Dendritic cell treated with granulocyte-macrophage colony-stimulating factor and Interleukin-4, amounts not matched to agents 40 ng/mL and 50 ng/mL, for 4 days (primary cell): ENCODE measurements around the gene SUGCT.
"Not testable (repeated sequence)": the region's sequence is repeated elsewhere in the genome, so short reads cannot be mapped to it uniquely, and the experiment has no call there.

Experiments
- H3K27ac Mint-ChIP-seq: one replicate; pipeline ENCODE4 v1.8.0; 2022; ENCODE audit warnings: mild to moderate bottlenecking, mixed read lengths
- H3K27me3 Mint-ChIP-seq: one replicate; pipeline ENCODE4 v1.8.0; 2022; ENCODE audit warnings: mild to moderate bottlenecking, mixed read lengths
- H3K36me3 Mint-ChIP-seq: one replicate; pipeline ENCODE4 v1.8.0; 2022; ENCODE audit warnings: low read depth, mixed read lengths
- H3K4me1 Mint-ChIP-seq: one replicate; pipeline ENCODE4 v1.8.0; 2022; ENCODE audit warnings: low read depth, mixed read lengths
- H3K4me3 Mint-ChIP-seq: one replicate; pipeline ENCODE4 v1.8.0; 2022; ENCODE audit warnings: mild to moderate bottlenecking, moderate library complexity, mixed read lengths
- H3K9me3 Mint-ChIP-seq: one replicate; pipeline ENCODE4 v1.8.0; 2022; ENCODE audit warnings: mixed read lengths
- intact Hi-C: fragments of 100-400 bp; cut with micrococcal nuclease; formaldehyde crosslinking; loops from one replicate; pipeline ENCODE4 v1.15.0; 2022

SUGCT gene

DNA sequence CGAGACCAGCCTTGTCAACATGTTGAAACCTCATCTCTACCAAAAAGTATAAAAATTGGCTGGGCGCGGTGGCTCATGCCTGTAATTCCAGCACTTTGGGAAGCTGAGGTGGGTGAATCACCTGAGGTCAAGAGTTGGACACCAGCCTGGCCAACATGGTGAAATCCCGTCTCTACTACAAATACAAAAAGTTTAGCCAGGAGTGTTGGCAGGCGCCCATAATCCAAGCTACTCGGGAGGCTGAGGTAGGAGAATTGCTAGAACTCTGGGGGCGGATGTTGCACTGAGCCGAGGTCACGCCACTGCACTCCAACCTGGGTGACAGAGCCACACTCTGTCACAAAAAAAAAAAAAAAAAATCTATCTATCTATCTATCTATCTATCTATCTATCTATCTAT is 279.9 kb downstream of the SUGCT start:
- H3K4me3 Mint-ChIP-seq, H3K27ac Mint-ChIP-seq, intact Hi-C loops, H3K27me3 Mint-ChIP-seq, H3K9me3 Mint-ChIP-seq, H3K36me3 Mint-ChIP-seq, H3K4me1 Mint-ChIP-seq: not testable (repeated sequence)

DNA sequence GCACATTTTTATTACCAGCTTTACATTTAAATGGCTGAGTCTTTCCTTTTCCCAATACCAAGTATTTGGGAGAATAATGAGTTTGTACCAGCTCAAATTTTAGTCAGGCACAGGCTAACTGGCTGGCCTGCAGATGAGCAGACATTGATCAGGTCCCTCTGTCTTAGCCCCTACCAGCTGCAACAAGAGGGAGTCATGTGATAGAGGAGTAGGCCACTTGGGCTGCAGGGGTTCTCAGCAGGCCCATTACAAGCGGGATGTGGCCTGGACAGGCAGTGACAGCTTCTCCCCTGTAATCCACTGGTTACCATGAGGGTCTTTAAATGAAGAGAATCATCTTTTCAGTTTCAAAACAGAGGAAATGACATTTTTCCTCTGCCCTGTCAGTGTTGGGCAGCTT is 283.6 kb downstream of the SUGCT start:
- Mint-ChIP-seq H3K36me3 (no peaks in the 10 kb centered on the region), H3K4me1 (peaks cover 13% of the 10 kb centered on the region), H3K27ac (no peak overlapping the region), H3K4me3 (no peak overlapping the region), H3K9me3 (no peaks in the 10 kb centered on the region), H3K27me3 (no peaks in the 10 kb centered on the region)
- intact Hi-C loops: no loop called here

DNA sequence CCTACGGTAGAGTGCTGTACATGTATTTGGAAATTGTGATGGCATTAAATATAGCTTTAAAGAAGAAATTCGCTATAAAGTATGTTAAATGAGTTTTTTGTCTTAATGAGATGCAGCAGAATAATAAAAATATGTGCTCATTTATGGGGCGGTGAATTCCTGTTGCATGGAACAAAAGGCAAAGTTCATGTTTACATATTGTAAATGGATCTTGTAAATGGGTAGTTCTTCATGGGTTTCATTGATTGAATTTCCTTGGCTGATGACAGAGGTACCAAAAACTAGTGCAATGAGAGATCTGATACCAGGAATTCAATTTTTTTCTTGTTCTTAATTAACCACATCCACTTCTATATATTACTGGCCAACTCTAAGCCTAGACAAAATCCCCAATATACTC is 284.2 kb downstream of the SUGCT start:
- H3K27ac Mint-ChIP-seq: no peak overlapping the region
- H3K9me3 Mint-ChIP-seq: no peaks in the 10 kb centered on the region
- H3K36me3 Mint-ChIP-seq: no peaks in the 10 kb centered on the region
- H3K4me3 Mint-ChIP-seq: no peak overlapping the region
- H3K27me3 Mint-ChIP-seq: no peaks in the 10 kb centered on the region
- peaks cover 13% of the 10 kb centered on the region for H3K4me1 Mint-ChIP-seq
- intact Hi-C loops: no loop called here

DNA sequence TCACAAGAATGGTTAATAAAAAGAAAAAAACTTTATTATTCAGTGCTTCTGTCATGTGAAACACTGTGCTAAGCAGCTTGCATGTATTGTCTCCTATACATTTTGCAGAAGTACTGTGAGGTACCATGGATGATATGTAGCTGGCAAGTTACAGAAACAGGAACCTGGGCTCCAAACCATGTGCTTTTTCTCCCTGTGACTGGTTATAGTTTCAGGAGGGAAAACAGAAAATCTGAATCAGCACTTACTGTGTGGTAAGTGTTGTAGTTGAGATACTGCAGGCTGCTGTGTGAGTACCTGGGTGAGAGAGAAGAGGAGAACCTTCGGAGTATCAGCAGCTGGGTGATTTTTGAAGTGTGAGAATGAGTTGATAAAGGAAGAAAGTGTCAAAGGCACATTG is 285.0 kb downstream of the SUGCT start:
- no peaks in the 10 kb centered on the region for H3K9me3 Mint-ChIP-seq
- intact Hi-C loops: no loop called here
- no peaks in the 10 kb centered on the region for H3K27me3 Mint-ChIP-seq
- peaks cover 13% of the 10 kb centered on the region for H3K4me1 Mint-ChIP-seq
- no peaks in the 10 kb centered on the region for H3K36me3 Mint-ChIP-seq
- H3K27ac Mint-ChIP-seq: no peak overlapping the region
- H3K4me3 Mint-ChIP-seq: no peak overlapping the region

DNA sequence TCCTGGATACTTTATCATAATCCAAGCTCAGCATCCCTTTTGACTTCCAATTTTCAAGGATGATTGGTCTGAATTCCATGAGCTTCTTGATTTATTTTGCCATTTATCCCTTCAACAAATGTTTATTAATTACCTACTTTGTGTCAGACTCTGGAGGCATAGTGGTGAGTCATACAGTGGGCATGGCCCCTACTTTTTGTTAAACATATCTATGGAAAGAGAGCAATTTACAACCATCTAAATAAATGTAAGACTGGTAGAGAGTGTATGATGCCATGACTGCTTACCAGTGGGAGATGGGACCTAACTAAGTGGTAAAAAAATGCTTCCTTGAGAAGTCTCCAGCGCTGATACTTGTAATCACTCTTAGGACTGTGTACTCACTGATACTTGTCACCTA is 286.6 kb downstream of the SUGCT start:
- H3K9me3 Mint-ChIP-seq: no peaks in the 10 kb centered on the region
- peaks cover 13% of the 10 kb centered on the region for H3K4me1 Mint-ChIP-seq
- H3K27ac Mint-ChIP-seq: no peak overlapping the region
- intact Hi-C loops: no loop called here
- no peaks in the 10 kb centered on the region for H3K36me3 Mint-ChIP-seq
- H3K27me3 Mint-ChIP-seq: no peaks in the 10 kb centered on the region
- H3K4me3 Mint-ChIP-seq: no peak overlapping the region

DNA sequence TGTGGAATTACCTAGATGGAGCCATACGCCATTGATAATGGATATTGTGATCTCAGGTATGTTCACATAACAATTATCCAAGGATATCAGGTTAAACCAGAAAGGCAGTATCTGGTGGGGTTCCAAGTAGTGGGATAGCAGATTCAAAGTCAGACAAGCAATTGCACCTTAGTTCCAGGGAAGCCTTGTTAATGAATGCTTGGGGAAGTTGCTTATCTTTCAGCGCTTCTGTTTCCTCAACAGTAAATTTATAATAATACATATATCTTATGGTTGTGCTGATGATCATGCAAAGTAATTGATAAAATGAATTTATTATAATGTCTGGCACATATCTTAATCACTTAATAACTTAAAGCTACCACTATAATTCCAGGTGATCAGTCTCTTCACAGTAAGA is 290.9 kb downstream of the SUGCT start:
- Mint-ChIP-seq H3K27me3 (no peaks in the 10 kb centered on the region), H3K27ac (no peak overlapping the region), H3K4me3 (no peak overlapping the region), H3K9me3 (no peaks in the 10 kb centered on the region), H3K4me1 (peaks cover 2% of the 10 kb centered on the region), H3K36me3 (no peaks in the 10 kb centered on the region)
- intact Hi-C loops: no loop called here

DNA sequence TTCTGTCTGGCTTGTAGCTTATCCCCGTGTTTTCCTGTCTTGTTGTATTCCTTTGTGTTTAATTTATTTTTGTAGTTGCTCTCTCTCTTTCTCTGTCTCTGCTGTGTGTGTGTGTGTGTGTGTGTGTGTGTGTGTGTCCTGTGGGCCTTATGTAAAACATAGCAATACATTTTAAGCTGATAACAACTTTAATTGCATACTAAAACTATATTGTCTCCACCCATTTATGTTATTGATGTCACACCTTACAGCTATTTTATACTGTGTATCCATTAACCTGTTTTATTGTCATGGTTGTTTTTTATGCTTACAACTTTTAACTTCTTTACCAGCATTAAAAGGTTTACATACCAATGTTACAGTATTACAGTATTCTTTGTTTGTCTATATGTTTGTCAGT is 293.6 kb downstream of the SUGCT start:
- Mint-ChIP-seq H3K36me3 (no peaks in the 10 kb centered on the region), H3K4me1 (no peaks in the 10 kb centered on the region), H3K27ac (no peak overlapping the region), H3K9me3 (peaks cover 16% of the 10 kb centered on the region), H3K27me3 (no peaks in the 10 kb centered on the region), H3K4me3 (no peak overlapping the region)
- intact Hi-C loops: no loop called here

DNA sequence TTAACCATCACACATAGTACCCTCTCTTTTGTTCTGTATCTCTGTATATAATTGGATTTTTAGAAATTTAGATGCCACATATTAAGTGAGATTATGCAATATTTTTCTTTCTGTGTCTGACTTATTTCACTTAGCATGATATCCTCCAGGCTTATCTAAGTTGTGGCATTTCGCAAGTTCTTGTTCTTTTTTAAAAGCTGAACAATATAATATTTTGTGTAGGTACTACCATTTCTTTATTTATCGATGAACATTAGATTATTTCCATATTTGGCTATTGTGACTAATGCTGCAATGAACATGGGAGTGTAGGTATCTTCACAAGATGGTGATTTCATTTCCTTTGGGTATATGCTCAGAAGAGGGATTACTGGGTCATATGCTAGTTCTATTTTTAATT is 295.0 kb downstream of the SUGCT start:
- Mint-ChIP-seq H3K27me3 (no peaks in the 10 kb centered on the region), H3K27ac (no peak overlapping the region), H3K36me3 (no peaks in the 10 kb centered on the region), H3K4me1 (no peaks in the 10 kb centered on the region), H3K4me3 (no peak overlapping the region), H3K9me3 (peaks cover 22% of the 10 kb centered on the region)
- intact Hi-C loops: no loop called here

DNA sequence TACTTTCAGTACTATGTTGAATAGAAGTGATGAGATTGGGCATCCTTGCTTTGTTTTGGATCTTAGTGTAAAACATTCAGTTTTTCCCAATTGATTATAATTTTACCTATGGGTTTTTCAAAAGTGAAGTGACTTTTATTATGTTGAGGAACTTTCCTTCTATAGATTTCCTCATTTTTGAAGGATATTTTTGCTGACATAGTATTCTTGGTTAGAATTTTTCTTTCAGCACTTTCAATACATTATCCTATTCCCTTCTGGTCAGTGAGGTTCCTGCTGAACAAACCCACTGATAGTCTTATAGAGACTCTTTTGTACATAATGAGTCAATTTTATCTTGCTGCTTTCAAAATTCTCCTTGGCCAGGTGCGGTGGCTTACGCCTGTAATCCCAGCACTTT is 297.2 kb downstream of the SUGCT start:
- H3K9me3 Mint-ChIP-seq: peaks cover 22% of the 10 kb centered on the region
- H3K4me1 Mint-ChIP-seq: no peaks in the 10 kb centered on the region
- no peaks in the 10 kb centered on the region for H3K27me3 Mint-ChIP-seq
- intact Hi-C loops: no loop called here
- H3K36me3 Mint-ChIP-seq: no peaks in the 10 kb centered on the region
- H3K27ac Mint-ChIP-seq: no peak overlapping the region
- no peak overlapping the region for H3K4me3 Mint-ChIP-seq

DNA sequence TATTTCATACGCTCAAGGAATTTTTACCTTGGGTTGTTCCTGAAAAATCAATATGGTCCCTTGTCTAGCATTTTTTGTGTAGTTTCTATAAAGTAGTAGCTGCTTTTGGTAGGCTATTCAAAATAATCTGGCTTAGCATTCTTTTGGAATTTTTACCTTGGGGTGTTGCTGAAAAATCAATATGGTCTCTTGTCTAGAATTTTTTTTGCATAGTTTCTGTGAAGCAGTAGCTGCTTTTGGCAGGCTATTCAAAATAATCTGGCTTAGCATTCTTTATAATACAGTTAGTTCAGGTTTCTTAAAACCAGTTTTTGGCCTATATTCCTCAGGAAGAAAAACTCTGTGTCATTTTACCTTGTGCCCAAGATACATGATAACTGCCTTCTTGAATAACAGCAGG is 301.9 kb downstream of the SUGCT start:
- H3K36me3 Mint-ChIP-seq: no peaks in the 10 kb centered on the region
- intact Hi-C loops: no loop called here
- H3K9me3 Mint-ChIP-seq: peaks cover 28% of the 10 kb centered on the region
- no peak overlapping the region for H3K4me3 Mint-ChIP-seq
- no peaks in the 10 kb centered on the region for H3K4me1 Mint-ChIP-seq
- no peaks in the 10 kb centered on the region for H3K27me3 Mint-ChIP-seq
- H3K27ac Mint-ChIP-seq: no peak overlapping the region

DNA sequence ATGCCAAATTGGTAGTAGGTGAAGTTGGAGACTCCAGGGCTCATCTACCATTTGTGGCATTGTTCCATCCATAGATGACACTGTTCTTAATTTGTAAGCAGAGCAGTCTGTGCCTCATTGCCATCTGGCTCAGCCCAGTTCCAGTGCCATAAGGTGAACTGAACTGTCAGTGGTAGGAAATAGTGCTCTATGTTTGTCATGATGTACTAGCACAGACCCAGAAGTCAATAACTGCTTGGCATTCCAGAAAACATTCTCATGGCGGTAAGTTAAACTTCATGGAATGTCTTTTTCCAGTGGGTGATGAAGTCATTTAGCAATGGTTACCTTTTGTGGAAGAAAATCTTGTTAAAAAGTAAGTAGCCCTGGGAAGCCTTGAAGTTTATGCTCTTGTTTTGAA is 302.7 kb downstream of the SUGCT start:
- no peak overlapping the region for H3K27ac Mint-ChIP-seq
- H3K36me3 Mint-ChIP-seq: no peaks in the 10 kb centered on the region
- H3K27me3 Mint-ChIP-seq: no peaks in the 10 kb centered on the region
- intact Hi-C loops: no loop called here
- peaks cover 24% of the 10 kb centered on the region for H3K9me3 Mint-ChIP-seq
- H3K4me1 Mint-ChIP-seq: no peaks in the 10 kb centered on the region
- no peak overlapping the region for H3K4me3 Mint-ChIP-seq

DNA sequence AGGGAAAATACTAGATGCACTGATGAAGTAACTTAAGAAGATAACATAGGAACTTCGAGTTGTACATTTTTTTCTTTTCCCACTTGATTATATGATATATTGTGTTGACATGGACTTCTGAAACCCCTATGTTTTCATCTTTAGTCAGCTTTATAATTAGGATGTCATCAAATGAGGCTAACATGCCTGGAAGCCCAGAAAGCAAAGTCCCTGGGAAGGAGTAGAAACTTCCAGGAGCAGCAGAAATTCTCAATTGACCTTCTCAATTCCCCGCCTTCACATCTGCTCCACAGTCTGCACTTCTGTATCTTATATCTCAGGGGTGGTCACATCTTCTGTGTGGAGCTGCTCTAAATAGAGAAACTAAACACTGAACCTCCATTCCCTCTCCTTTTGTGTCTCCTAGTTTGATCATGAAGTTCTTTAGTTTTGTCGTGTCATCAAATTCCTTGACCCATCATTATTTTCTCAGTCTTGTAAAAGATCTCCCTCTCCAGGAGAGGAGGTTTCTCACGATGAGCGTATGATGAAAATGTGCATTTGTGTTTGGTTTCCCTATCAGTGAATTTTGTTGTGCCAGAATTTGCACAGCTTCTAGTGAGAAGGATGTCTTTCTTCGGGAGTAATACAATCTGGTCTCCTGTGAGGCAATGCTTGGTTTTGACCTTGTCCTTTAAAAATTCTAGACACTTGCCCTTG is 303.3 kb downstream of the SUGCT start:
- Mint-ChIP-seq H3K27me3 (no peaks in the 10 kb centered on the region), H3K4me1 (no peaks in the 10 kb centered on the region), H3K4me3 (no peak overlapping the region), H3K27ac (no peak overlapping the region), H3K9me3 (peaks cover 19% of the 10 kb centered on the region), H3K36me3 (no peaks in the 10 kb centered on the region)
- intact Hi-C loops: no loop called here

DNA sequence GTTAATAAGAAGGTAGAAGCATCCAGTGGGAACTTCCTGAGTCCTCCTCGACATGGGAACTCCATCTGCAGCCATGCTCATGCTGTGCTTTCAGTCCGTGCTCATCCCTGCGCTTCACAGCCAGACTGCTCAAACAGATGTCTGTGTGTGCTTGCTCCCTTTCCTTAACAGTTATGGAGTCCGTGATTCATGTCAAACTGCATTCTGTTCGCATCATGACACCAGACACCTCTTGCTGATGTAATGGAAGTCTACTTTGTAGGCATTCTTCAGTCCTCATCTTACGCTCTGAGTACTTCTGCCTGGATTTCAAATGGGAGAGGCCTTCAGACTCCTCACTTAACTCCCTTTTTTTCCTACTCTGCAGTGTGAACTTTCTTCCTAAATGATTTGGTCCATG is 304.9 kb downstream of the SUGCT start:
- no peak overlapping the region for H3K27ac Mint-ChIP-seq
- no peaks in the 10 kb centered on the region for H3K4me1 Mint-ChIP-seq
- no peaks in the 10 kb centered on the region for H3K27me3 Mint-ChIP-seq
- no peak overlapping the region for H3K4me3 Mint-ChIP-seq
- H3K36me3 Mint-ChIP-seq: no peaks in the 10 kb centered on the region
- peaks cover 10% of the 10 kb centered on the region for H3K9me3 Mint-ChIP-seq
- intact Hi-C loops: no loop called here

DNA sequence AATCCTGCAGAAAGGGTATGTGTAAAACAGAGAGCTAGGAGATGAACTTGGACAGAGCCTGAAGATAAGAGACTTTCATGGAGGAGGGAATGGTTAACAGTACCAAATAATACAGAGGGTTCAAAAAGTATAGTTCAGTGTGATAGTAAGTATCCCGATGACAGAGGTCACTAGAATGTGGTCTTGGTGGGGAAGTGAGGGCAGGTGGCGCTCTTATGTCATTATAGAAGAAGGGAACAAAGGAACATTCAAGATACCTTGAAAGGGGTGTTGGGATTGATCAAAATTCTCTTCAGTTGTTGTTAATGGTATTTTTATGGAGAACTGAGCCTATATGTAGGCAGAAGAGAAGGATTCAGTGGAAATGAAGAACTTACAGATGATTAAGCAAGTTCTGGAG is 312.5 kb downstream of the SUGCT start:
- H3K27ac Mint-ChIP-seq: no peak overlapping the region
- H3K4me3 Mint-ChIP-seq: no peak overlapping the region
- H3K4me1 Mint-ChIP-seq: peaks cover 6% of the 10 kb centered on the region
- no peaks in the 10 kb centered on the region for H3K9me3 Mint-ChIP-seq
- intact Hi-C loops: no loop called here
- H3K27me3 Mint-ChIP-seq: no peaks in the 10 kb centered on the region
- no peaks in the 10 kb centered on the region for H3K36me3 Mint-ChIP-seq

DNA sequence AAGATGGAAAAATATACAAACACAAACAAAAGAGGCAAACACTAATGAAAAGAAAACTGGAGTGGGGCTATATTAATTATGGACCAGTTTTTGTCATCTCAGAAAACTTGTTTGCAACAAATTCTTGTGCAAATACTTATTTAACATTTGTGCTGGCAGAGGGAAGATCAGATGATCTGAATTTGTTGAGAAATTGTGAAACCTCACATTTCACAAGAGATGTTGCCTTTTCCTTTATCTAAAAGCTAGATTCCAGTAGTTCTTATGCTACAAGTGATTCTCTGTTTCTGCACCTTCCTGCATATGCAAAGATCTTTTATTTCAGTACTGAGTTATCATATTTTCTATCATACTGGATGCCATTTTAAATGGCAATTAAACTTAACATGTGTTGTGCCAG is 320.7 kb downstream of the SUGCT start:
- Mint-ChIP-seq H3K4me3 (no peak overlapping the region), H3K4me1 (peaks cover 15% of the 10 kb centered on the region), H3K27ac (no peak overlapping the region), H3K9me3 (no peaks in the 10 kb centered on the region), H3K36me3 (no peaks in the 10 kb centered on the region), H3K27me3 (no peaks in the 10 kb centered on the region)
- intact Hi-C loops: no loop called here
